Measurements from ENCODE around the gene GBX1.

DNA sequence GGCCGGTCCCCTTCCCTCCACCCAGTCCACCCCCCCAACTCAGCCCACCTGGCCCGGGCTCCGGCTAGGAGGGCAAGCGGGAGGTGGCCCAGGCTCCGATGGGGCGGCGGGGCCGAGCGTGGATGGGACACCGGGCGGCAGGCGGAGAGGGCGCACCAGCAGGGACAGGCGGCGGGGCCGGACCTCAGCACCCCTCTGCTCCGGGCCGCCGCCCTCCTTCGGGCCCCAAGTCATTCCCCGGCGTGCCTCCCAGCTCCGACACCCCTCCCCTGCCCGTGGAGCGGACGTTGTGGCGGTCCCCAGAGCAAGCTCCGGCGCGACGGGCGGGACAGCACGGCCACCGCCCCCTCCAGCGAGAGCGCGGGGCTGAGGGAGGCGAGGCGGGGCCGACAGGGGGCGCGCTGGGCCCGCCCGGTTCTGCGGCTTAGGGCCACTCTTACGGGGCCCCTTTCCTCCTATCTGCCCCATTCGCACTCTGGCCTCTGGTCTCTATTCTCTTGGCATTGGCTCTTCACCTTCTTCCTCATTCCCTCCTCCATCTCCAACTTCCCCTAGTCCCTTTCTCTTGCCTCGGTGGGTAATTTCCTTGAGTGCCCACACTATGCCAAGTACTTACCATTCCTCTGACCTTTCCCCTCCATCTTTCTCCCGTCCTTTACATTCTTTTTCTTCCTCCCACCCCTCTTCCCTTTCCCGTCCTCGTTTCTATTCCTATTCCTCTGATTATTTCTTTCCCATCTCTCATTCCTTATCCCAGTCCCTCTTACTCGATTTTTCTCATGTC lies 701 bp upstream of the GBX1 start:
- TF ChIP-seq EZH2 (IDR thresholded peaks at IDR 0.05; ENCODE audit: low read length) (peak; percentile 96), CTCF (optimal IDR thresholded peaks at IDR 0.05 in 1 of 3, IDR thresholded peaks at IDR 0.05 in 1 of 3, conservative IDR thresholded peaks at IDR 0.05 in 1 of 3; ENCODE audit: extremely low read depth in 1 of 3, insufficient read depth in 2 of 3, low read length in 3 of 3) (peak; percentile 49 to 77 (median 72))
